GM03348 (cell line): ENCODE results near the gene FXYD5.

ENCODE experiments used
- DNase-seq: peaks from one replicate; pipeline ENCODE4 v3.0.0; 2012; ENCODE audit warnings: low spot score

FXYD5 gene

DNA sequence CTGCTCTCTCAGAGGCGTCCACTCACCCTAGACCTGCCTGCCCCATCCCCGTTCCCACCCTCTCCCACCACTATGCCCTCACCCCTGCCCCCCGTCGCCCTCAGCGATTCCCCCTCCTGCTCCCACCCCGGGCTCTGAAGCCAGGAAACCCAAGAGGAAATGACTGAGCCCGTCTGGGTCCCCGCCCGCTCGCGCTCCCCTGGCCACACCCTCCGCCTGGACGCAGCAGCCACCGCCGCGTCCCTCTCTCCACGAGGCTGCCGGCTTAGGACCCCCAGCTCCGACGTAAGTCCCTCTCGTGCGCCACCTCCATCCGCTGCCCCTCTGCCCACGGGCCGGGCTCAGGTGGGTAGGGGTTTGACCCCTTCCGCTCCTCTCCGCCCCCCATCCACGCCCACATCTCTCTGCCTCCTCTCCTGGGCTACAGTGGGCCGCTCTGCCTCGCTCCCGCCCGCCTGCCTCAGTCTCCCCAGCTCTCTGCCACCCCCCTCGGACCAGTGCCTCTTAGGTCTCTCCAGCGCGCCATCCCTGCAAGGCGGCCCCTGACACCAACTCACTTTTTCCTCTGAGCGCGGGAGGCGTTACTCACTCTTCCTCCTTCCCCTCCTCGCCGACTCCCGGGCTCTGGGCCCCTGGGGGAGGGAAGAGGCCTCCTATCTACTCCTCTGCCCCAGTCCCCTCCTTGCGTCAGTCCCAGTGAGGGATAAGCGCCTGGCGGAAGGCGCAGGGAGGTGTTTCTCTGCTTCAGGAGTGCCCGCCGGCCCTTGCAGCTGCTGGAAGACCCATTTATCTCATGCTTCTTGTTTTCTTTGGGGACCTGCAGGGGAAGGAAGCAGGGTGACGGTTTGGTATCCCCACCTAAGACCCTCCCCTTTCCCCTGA, at the start of gene FXYD5:
TSS of gene FXYD5 (plus strand) at position 211 of the 882 bp plus-strand sequence. CDS start 816 bp downstream, outside the sequence.
- DNase-seq, result peak; percentile 92

DNA sequence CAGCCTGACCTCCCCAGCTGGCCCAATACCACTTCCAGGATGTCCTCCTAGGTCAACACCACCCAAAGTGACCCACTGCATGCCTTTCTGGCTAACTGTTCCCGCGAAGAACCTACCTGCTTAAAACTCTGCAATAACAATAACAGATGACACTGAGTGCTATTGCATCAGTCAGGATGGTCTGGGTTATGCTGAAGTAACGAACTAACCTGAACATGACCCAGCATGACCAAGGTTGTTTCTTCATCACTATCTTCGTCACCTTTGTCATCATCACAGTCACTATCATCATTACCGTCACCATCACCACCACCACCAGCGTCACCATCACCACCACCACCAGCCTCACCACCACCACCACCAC, 49.5 kb upstream of the FXYD5 start:
- DNase-seq, result no peak

DNA sequence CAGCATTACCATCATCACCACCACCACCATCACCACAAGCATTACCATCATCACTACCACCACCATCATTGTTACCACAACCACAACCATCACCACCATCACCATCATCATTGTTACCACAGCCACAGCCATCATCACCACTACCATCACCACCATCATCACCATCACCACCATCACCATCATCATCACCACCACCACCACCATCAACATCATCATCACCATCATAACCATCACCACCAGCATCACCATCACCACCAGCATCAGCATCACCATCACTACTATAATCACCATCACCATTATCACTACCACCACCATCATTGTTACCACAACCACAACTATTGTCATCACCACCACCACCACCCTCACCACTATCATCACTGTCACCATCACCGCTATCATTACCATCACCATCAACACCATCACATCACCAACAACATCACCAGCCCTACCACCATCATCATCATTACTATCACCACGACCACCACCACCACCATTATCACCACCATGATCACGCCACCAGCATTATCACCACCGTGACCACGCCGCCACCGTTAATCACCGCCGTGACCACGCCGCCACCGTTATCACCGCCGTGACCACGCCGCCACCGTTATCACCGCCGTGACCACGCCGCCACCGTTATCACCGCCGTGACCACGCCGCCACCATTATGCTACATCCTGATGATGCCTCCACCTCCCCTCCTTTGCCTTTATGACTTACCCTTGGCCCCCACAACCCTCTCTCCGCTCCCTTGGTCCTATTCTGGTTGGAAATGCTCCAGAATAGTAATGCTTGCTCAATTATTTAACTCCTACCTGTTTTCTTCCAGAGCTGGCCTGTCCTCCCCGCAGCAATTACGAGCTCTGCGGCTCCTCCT, 48.9 kb upstream of the FXYD5 start:
- no peak for DNase-seq

DNA sequence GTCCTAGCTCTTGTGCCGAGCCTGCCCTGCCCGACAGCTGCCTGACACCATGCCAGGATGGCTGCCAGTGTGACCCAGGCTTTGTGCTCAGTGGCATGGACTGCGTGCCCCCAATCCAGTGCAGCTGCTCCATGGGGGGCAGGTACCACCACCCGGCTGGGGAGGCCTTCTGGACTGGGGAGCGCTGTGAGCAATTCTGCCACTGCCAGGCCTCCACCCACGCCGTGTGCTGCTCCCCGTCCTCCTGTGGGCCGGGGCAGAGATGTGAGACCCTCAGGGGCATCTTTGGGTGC, 48.3 kb upstream of the FXYD5 start:
- DNase-seq, result no peak

GRCh38 chr19:35106898-35107541, 47.5 kb upstream of the FXYD5 start:
- no peak for DNase-seq

- DNase-seq, result peak; percentile 60
Observed at GRCh38 chr19:35107545-35107944, 47.0 kb upstream of the FXYD5 start.

- DNase-seq, result no peak
Observed at GRCh38 chr19:35108730-35109129, 45.8 kb upstream of the FXYD5 start.

DNA sequence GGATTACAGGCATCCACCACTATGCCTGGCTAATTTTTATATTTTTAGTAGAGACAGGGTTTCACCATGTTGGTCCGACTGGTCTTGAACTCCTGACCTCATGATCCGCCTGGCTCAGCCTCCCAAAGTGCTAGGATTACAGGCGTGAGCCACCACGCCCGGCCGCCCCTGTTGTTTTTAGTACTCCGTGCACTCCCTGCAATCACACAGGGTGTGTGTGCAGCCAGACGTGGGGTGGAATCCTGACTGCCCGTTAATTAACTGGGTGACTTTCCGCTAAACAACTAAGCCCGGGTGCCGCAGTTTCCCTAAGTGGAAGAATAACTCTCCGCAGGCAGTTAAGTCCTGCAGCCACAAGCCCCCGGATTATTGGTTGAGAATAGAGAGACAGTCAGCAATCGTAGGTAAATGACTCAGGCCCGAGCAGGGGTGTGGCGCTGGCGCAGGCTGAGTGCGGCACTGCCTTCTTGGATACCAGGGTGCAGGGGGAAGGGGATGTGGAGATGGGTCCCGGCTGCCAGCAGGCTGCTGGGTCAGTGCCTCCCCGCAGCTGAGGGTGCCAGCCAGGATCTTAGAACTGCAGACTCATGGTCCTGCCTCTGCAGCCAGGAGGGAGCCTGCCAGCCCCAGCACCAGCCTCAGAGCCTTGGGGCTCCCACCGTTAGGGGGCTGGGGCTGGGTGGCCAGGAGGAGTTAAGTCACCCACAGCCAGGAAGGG, 45.0 kb upstream of the FXYD5 start:
- DNase-seq, result no peak

DNA sequence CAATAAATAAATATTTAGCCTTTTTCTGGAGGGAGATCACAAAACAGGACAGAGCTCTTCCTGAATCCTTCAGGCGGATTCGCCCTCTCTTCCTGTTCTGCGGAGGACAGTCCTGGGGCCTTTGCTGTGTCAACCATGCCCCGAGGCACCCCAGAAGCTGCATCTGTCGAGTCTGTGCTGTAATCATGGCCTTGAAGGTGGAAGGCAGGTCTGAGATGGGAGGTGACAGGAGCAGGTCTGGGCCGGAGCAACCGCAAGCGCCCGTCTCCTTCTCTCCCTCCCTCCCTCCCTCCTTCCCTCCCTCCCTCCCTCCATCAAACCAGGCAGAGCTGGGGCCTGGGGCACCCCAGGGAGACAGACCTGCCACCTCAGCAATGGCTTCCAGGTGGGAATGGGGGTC, 43.6 kb upstream of the FXYD5 start:
- no peak for DNase-seq

DNA sequence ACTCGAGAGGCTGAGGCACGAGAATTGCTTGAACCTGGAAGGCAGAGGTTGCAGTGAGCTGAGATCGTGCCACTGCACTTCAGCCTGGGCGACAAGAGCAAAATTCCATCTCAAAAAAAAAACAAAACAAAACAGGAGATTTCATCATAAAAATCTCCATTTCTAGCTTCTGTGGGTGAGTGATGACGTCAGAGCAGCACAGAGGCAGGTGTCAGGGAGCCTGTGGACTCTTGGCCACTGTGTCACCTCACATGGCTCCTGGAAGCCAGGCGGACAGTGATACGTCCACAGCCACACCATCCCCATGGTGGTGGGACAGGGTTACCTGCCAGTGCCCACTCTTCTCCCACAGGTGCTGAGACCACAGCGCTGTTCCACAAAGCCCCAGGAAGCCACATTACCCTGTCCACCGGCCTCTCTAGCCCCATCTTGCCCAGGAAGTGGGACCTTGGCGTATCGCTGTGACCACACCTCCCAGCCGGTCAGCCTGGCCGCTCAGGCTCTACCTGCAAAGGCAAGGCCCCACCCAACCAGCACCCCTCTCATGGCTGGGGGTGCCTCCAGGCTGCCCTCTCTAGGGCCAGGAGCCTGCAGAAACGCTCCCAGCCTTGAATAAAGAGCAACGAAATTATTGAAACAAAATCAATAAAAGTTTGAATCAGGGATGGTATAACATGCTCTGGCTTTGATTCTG, 41.4 kb upstream of the FXYD5 start:
- no peak for DNase-seq

GRCh38 chr19:35114353-35115176, 40.0 kb upstream of the FXYD5 start:
- DNase-seq, result peak; percentile 86

- DNase-seq, result no peak
Observed at GRCh38 chr19:35115177-35115951, 39.2 kb upstream of the FXYD5 start, which contains the start of gene FXYD3. Gene FXYD3, plus strand, starts transcription at chr19:35115823. Its CDS starts 3,554 bp downstream, at chr19:35119377.

DNA sequence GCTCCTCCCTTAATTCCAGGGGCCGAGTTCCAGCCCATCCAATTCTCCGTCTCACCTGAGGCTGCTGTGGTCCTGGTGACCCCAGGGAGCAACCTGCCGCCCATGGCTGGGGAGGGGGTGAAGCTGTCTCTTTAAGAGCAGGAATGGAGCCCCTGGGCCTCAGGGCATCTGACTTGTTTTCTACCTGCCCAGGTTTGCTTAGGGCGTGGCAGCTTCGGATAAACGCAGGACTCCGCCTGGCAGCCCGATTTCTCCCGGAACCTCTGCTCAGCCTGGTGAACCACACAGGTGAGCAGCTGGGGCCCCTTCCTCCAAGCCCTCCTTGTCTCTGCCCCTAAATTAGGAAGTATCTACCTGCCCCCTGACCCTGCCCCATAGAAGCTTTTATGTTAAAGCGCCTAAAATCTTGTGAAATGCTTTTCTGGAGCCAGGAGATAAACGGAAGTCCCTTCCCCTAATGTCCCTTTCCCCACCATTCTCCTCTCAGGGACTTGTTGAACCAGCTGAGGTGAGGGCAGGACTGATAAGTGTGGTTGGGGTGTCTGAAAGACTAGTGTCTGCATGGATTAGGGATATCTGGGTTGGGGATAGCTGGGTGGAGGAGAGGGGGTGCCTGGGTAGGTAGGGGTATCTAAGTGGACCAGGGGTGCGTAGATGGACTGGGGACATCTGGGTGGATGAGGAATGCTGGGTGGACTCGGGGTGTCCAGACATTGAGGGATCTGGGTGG, 38.3 kb upstream of the FXYD5 start:
- DNase-seq, result no peak

DNA sequence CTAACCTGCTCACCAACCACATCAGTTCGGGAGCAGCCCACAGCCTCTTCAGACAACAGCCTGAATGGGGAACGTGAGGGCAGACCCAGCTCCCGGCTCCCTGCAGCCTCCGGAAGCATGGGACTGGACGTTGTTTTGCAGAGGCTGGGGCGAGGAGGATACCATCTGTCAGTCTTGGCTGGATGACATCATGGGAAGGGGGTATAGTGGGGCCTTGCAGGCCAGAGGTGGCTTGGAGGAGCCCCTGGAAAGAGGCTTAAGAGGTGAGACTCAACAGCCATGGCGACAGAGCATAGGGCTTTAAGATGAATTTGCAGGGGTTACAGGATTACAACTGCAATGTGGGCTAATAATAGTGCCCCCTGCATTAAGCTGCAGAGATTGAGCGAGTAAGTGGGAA, 37.4 kb upstream of the FXYD5 start:
- DNase-seq, result no peak

- DNase-seq, result no peak
Observed at GRCh38 chr19:35117799-35118198, 36.7 kb upstream of the FXYD5 start.

DNA sequence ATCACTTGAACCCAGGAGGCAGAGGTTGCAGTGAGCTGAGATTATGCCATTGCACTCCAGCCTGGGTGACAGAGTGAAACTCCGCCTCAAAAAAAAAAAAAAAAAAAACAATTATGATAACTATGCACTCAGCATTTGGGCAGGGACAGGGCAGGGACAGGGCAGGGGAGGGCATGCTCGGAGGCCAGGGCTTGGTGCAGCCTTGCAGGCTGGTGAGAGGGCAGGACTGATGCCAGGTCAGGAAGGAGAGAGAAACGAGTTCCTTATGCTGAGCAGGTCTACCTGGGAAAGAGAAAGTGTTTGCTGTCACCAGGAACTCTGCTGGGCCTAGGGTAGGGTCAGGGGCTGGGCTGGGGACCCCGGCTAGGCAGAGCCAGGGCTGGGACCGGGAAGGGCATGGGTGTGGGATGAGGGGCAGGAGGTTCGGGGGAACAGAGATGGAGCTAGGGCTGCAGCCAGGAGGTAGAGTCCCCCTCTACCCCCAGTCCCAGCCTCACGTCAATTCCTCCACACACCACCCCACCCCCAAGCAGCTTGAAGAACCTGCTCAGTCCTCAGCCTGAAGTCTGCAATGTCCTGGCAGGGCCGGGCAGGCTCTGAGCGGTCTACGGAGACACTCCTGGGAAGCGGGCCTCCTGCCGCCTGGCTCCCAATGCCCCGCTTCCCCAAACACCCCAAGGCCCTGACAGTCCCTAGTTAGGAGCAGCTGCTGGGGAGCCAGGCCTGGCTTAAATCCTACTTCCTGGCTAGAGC, 36.1 kb upstream of the FXYD5 start:
- no peak for DNase-seq

GRCh38 chr19:35119091-35119490, 35.4 kb upstream of the FXYD5 start:
- no peak for DNase-seq

DNA sequence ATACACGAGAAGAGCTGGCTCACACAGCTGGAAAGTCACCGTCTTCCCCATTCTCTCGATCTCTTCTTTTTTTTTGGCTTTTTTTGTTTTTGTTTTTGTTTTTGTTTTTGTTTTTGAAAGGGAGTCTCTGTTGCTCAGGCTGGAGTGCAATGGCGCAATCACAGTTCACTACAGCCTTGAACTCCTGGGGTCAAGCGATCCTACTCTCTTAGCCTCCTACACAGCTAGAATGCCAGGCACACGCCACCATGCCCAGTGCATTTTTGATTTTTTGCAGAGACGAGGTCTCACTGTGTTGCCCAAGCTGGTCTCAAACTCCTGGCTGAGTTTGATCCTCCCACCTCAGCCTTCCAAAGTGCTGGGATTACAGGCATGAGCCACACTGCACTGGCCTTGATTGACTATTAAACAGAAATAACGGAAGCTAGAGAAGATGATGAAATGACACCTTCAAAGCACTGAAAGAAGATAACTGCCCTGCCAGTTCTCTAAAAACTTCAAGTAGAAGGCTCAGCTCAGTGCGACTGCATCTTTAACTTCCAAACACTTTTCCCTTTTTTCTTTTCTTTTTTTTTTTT, 34.9 kb upstream of the FXYD5 start:
- no peak for DNase-seq
